Peyer's patch (tissue), 4 donors: ENCODE results near the gene UBE2E2.

ENCODE experiments used
- POLR2A ChIP-seq, 2 donors: fragments of 450-650 bp; IDR thresholded peaks; one replicate each; pipeline ENCODE4 v1.5.1; 2017; ENCODE audit warnings: antibody characterized with exemption in 2 of 2, mild to moderate bottlenecking in 2 of 2, moderate library complexity in 2 of 2
- TF ChIP-seq, protein P1 (sequence below), 6 experiments: fragments of 450-650 bp in 4 of 6; fragments of 200-600 bp in 2 of 6; sonication (generic) in 1 of 6; IDR thresholded peaks; one replicate each; pipeline ENCODE4 v1.5.1; 2017 to 2019; ENCODE audit warnings: antibody characterized with exemption in 6 of 6, mild to moderate bottlenecking in 3 of 6, moderate library complexity in 1 of 6

DNA sequence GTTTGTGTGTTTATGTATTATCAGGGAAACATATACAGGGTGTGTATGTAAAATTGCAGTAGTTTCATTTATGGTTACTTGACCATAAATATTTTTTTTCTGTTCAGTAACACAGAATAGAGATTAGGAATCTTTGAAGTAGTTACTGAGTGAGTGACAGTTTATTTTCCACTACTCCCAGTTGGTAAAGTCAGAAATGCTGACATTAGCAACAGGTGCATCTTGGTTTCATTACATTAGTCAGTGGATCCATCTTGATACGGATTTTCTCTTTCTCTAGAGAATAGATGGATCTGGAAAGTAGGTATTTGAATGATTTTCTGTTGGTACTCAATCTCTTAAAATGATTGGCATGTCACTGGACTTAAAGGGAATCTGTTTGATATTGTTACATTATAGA is 6.0 kb downstream of the UBE2E2 start:
- no peak for TF ChIP-seq POLR2A (IDR thresholded peaks at IDR 0.05)
- TF ChIP-seq, protein P1, sequence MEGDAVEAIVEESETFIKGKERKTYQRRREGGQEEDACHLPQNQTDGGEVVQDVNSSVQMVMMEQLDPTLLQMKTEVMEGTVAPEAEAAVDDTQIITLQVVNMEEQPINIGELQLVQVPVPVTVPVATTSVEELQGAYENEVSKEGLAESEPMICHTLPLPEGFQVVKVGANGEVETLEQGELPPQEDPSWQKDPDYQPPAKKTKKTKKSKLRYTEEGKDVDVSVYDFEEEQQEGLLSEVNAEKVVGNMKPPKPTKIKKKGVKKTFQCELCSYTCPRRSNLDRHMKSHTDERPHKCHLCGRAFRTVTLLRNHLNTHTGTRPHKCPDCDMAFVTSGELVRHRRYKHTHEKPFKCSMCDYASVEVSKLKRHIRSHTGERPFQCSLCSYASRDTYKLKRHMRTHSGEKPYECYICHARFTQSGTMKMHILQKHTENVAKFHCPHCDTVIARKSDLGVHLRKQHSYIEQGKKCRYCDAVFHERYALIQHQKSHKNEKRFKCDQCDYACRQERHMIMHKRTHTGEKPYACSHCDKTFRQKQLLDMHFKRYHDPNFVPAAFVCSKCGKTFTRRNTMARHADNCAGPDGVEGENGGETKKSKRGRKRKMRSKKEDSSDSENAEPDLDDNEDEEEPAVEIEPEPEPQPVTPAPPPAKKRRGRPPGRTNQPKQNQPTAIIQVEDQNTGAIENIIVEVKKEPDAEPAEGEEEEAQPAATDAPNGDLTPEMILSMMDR (IDR thresholded peaks at IDR 0.05): no peak
